PFSK-1 (cell line): ENCODE results near the gene PICALM.

Experiments used
- FOXP2 ChIP-seq: optimal IDR thresholded peaks from 2 replicates; pipeline ENCODE3; 2011; ENCODE audit warnings: borderline replicate concordance, control low read depth, inconsistent platforms; ENCODE audit not compliant: insufficient read depth; ENCODE audit errors: extremely low read length, extremely low read depth
- POLR2AphosphoS5 ChIP-seq: IDR thresholded peaks from 2 replicates; pipeline ENCODE4 v1.6.1; 2012; ENCODE audit warnings: low read depth, mild to moderate bottlenecking, control low read depth, low read length, moderate library complexity
- SIN3A ChIP-seq: IDR thresholded peaks from 2 replicates; pipeline ENCODE4 v1.6.1; 2012; ENCODE audit warnings: mild to moderate bottlenecking, low read length, moderate library complexity, borderline replicate concordance; ENCODE audit not compliant: insufficient read depth

DNA sequence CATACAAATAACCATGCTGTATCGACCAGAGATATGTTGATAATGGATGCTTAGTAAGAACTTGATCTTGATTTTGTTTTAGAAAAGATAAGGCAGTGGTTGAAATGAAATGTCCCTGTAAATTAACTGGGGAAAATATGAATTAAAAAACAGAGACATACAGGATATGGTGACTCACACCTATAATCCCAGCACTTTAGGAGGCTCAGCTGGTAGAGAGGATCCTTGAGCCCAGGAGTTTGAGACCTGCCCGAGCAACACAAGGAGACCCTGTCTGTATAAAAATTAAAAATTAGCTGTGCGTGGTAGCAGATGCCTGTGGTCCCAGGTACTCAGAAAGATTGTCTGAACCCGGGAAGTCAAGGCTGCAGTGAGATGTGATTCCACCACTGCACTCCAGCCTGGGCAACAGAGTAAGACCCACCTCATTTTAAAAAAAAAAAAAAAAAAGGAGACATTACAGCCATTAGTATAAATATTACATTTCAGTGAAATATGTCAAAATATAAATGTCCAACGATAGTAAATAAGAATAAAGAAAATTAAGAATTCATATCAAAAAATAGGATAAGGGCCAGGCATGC is 4.6 kb downstream of the PICALM start:
- TF ChIP-seq SIN3A, result peak; percentile 55; the same call in 1 of the 2 replicates
- no peak for TF ChIP-seq POLR2AphosphoS5
- TF ChIP-seq FOXP2, result no peak
